Measurements from ENCODE around the gene RELN. TPM values are rescaled to one million over a fixed set of nuclear protein-coding genes. Genes with fewer than 3 reads are reported as not detected.

RELN gene
- total RNA-seq, 2 donors from 2014 or later: 1.1 to 1.4 TPM

GRCh38 chr7:103936558-103936957, 52.9 kb downstream of the RELN start:
- Histone ChIP-seq H3K27ac (no peak overlapping the region), H3K36me3 (no peaks in the 10 kb centered on the region), H3K9me3 (no peaks in the 10 kb centered on the region), H3K27me3 (no peaks in the 10 kb centered on the region), H3K4me1 (no peaks in the 10 kb centered on the region), H3K4me3 (no peak overlapping the region), H3K9ac (ENCODE audit: low read depth in 2 of 2, low read length in 2 of 2) (no peak overlapping the region)
- DNase-seq: no peak
- intact Hi-C loops (cut with DNase I): no loop called here
- TF ChIP-seq CTCF (IDR thresholded peaks at IDR 0.05): no peak

- no peak overlapping the region for H3K9ac ChIP-seq (ENCODE audit: low read depth in 2 of 2, low read length in 2 of 2)
- no peaks in the 10 kb centered on the region for H3K27me3 ChIP-seq
- no peaks in the 10 kb centered on the region for H3K4me1 ChIP-seq
- H3K36me3 ChIP-seq: no peaks in the 10 kb centered on the region
- no peaks in the 10 kb centered on the region for H3K9me3 ChIP-seq
- intact Hi-C loops (cut with DNase I): no loop called here
- DNase-seq: no peak
- no peak for TF ChIP-seq CTCF (IDR thresholded peaks at IDR 0.05)
- no peak overlapping the region for H3K27ac ChIP-seq
- no peak overlapping the region for H3K4me3 ChIP-seq
Observed at GRCh38 chr7:103934508-103934907, 55.0 kb downstream of the RELN start.

DNA sequence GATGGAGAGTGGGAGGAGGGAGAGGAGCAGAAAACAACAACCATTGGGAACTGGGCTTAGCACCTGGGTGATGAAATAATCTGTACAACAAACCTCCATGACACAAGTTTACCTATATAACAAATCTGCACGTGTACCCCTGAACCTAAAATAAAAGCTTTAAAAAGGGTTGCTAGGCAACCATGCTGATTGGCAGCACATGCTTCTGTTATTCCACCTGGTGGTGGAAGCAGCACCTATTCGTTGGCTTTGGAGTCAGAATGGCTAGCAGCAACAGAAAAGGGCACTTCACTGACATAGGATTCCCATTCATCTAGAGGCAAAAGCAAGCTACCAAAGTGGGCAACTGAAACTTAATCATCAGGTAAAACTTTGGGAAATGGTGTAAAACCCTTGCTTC, 57.1 kb downstream of the RELN start:
- Histone ChIP-seq H3K4me3 (no peak overlapping the region), H3K27me3 (no peaks in the 10 kb centered on the region), H3K9ac (ENCODE audit: low read depth in 2 of 2, low read length in 2 of 2) (no peak overlapping the region), H3K27ac (no peak overlapping the region), H3K36me3 (no peaks in the 10 kb centered on the region), H3K9me3 (no peaks in the 10 kb centered on the region), H3K4me1 (no peaks in the 10 kb centered on the region)
- DNase-seq: no peak
- TF ChIP-seq CTCF (IDR thresholded peaks at IDR 0.05): no peak
- intact Hi-C loops (cut with DNase I): no loop called here

DNA sequence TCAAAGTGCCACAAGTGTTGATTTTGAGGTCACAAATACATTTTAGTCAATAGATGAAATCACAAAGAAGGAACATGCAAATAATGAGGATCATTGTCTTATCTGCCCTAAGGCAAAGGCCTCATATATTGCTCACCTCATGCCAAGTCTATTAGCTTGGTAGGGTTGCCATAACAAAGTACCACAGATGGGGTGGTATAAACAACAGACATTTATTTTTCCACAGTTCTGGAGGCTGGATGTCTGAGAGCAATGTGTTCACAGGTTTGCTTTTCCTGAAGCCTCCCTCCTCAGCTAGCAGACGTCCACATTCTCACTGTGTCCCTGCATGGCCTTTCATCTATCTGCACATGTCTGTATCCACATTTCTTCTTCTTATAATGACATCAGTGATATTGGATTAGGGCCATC, 59.6 kb downstream of the RELN start:
- no peaks in the 10 kb centered on the region for H3K36me3 ChIP-seq
- no peak overlapping the region for H3K4me3 ChIP-seq
- no peak for DNase-seq
- intact Hi-C loops (cut with DNase I): no loop called here
- H3K27me3 ChIP-seq: no peaks in the 10 kb centered on the region
- H3K27ac ChIP-seq: no peak overlapping the region
- no peaks in the 10 kb centered on the region for H3K4me1 ChIP-seq
- TF ChIP-seq CTCF (IDR thresholded peaks at IDR 0.05): no peak
- H3K9me3 ChIP-seq: no peaks in the 10 kb centered on the region
- no peak overlapping the region for H3K9ac ChIP-seq (ENCODE audit: low read depth in 2 of 2, low read length in 2 of 2)

DNA sequence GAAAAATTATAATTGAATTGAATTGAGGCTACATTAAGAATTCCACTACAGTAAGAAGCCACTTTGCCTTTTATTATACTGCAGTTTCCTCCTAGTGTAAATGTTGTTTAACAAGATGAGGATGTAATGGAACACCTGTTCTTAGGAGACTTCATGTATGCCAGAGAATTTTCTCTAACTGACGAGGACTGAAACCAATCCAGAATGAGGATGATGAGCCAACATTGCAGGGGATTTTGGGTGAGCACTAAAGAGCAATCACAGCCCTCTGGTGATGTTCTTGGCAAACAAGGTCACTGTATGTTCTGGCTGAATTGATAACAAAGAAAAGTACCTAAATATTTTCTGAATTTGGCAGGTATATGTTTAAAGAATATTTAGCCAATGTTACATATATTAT, 60.9 kb downstream of the RELN start:
- Histone ChIP-seq H3K9ac (ENCODE audit: low read depth in 2 of 2, low read length in 2 of 2) (no peak overlapping the region), H3K27ac (no peak overlapping the region), H3K36me3 (no peaks in the 10 kb centered on the region), H3K4me1 (no peaks in the 10 kb centered on the region), H3K9me3 (no peaks in the 10 kb centered on the region), H3K27me3 (no peaks in the 10 kb centered on the region), H3K4me3 (no peak overlapping the region)
- TF ChIP-seq CTCF (IDR thresholded peaks at IDR 0.05): no peak
- intact Hi-C loops (cut with DNase I): no loop called here
- no peak for DNase-seq

DNA sequence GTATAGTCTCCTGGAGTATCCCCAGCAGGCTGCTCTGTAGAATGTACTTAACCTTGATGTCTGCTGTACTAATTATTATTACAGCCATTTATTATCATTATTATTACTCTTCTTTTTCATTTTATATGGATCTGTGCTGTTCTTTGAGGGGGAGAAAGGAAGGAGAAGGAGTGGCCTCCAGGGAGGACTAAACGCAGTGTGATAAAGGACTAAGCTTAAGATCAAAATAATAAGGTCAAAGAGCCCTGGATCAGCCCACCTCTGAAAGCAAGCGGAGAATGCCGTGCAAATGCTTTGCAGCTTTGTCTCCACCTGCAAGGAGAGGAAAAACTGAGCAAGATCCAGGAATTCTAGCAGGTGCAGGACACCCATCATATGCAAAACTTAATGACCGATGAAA, 65.3 kb downstream of the RELN start:
- Histone ChIP-seq H3K4me1 (no peaks in the 10 kb centered on the region), H3K9ac (ENCODE audit: low read depth in 2 of 2, low read length in 2 of 2) (no peak overlapping the region), H3K4me3 (no peak overlapping the region), H3K27me3 (no peaks in the 10 kb centered on the region), H3K27ac (no peak overlapping the region), H3K9me3 (no peaks in the 10 kb centered on the region), H3K36me3 (no peaks in the 10 kb centered on the region)
- no peak for TF ChIP-seq CTCF (IDR thresholded peaks at IDR 0.05)
- intact Hi-C loops (cut with DNase I): no loop called here
- DNase-seq: no peak
